Kidney (tissue), 14 donors: ENCODE results near the gene TFPI. TPM values are rescaled to one million over a fixed set of nuclear protein-coding genes. Genes with fewer than 3 reads are reported as not detected.

Experiments used
- DNase-seq, 5 donors: peaks; one replicate each; pipeline ENCODE4 v3.0.0-alpha.2; 2013 to 2020
- FAIRE-seq: peaks from 2 replicates; lab custom pipeline; 2012; peaks lifted over from hg19 to GRCh38; lab: Jason Lieb, UNC
- H3K27ac ChIP-seq, 2 donors: one replicate each; pipeline ENCODE4 v1.7.0; 2013; ENCODE audit warnings: low read depth in 2 of 2, low read length in 2 of 2, inconsistent platforms in 1 of 2
- H3K27me3 ChIP-seq: one replicate; pipeline ENCODE4 v1.7.1; 2013; ENCODE audit warnings: low read length, inconsistent platforms; ENCODE audit not compliant: control insufficient read depth, insufficient read depth
- H3K36me3 ChIP-seq, 3 donors: one replicate each; pipeline versions ENCODE4 v1.7.0 to v1.7.1; 2013; ENCODE audit warnings: low read length in 3 of 3, control low read depth in 1 of 3, inconsistent platforms in 1 of 3; ENCODE audit not compliant: insufficient read depth in 3 of 3, control insufficient read depth in 2 of 3
- H3K4me1 ChIP-seq, 3 donors: one replicate each; pipeline versions ENCODE4 v1.7.0 to v1.7.1; 2013; ENCODE audit warnings: low read length in 3 of 3, inconsistent platforms in 1 of 3, low read depth in 1 of 3; ENCODE audit not compliant: control insufficient read depth in 2 of 3, insufficient read depth in 2 of 3
- H3K4me3 ChIP-seq, 3 donors: one replicate each; pipeline versions ENCODE4 v1.7.0 to v1.8.1; 2013; ENCODE audit warnings: low read length in 3 of 3, control low read depth in 1 of 3, inconsistent platforms in 1 of 3
- H3K9ac ChIP-seq, 3 donors: one replicate each; pipeline versions ENCODE4 v1.7.0 to v1.7.1; 2013; ENCODE audit warnings: low read length in 3 of 3, control low read depth in 1 of 3, inconsistent platforms in 1 of 3
- H3K9me3 ChIP-seq, 3 donors: one replicate each; pipeline versions ENCODE4 v1.7.0 to v1.7.1; 2013; ENCODE audit warnings: low read length in 3 of 3, control low read depth in 1 of 3, inconsistent platforms in 1 of 3; ENCODE audit not compliant: control insufficient read depth in 2 of 3, insufficient read depth in 1 of 3
- intact Hi-C: fragments of 100-400 bp; cut with DNase I; formaldehyde crosslinking; loops from one replicate; pipeline ENCODE4 v1.11.1; 2022
- polyA plus RNA-seq: library from polyadenylated mRNA; stranded (reverse); fragments of 350-450 nt; fragmentation: Illumina TruSeq; extraction: RNeasy Lipid Tissue Mini Kit (QIAGEN cat#74804); gene quantifications from one replicate; pipeline ENCODE4 v1.2.3, GENCODE V29; 2014; ENCODE audit warnings: low read depth, low replicate concordance; ENCODE audit not compliant: insufficient read depth
- total RNA-seq: library from RNA; stranded (reverse); fragmentation: NEBNext Ultra II Directional; extraction: Animal tissue kit (Norgen Biotek cat#: 25700); gene quantifications from one replicate; pipeline ENCODE4 v1.2.1, GENCODE V29; 2021
- TF ChIP-seq, protein P1 (sequence below): IDR thresholded peaks from 3 replicates; pipeline ENCODE4 v1.5.1; 2012; ENCODE audit warnings: mild to moderate bottlenecking, moderate library complexity, borderline replicate concordance; ENCODE audit not compliant: insufficient read depth; ENCODE audit errors: extremely low read depth
- donor health status: control.
- donor health status: control.
- donor health status: control.
- donor health status: control.
- donor health status: control.
- donor health status: DM: yes; HTN: yes; CAD: no.
- donor health status: Normal renal cell carcinoma (clear cell type).

The TFPI gene
- total and polyA plus RNA-seq, 2 donors from 2014 or later, result 26.2 to 266 TPM

DNA sequence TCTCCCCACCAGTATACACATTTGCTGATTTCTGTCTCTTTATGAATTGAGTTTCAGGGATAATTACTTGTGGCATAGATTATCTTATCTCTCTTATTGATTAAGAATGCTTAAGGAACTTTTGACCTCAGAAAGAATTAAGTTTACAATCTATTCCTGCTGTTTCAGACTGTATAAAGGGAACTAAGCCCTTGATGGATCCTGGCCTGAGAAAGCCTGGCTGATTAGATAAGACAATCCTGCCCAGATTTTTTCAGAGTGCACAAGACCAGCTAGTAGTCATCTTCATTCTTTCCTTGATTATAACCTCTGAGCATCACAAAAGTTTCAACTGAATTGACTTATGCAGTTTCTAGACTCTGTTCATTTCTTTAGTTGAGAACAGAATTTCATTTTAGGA is 22.7 kb upstream of the TFPI start:
- FAIRE-seq (no peak), DNase-seq (no peak)
- TF ChIP-seq, protein P1, sequence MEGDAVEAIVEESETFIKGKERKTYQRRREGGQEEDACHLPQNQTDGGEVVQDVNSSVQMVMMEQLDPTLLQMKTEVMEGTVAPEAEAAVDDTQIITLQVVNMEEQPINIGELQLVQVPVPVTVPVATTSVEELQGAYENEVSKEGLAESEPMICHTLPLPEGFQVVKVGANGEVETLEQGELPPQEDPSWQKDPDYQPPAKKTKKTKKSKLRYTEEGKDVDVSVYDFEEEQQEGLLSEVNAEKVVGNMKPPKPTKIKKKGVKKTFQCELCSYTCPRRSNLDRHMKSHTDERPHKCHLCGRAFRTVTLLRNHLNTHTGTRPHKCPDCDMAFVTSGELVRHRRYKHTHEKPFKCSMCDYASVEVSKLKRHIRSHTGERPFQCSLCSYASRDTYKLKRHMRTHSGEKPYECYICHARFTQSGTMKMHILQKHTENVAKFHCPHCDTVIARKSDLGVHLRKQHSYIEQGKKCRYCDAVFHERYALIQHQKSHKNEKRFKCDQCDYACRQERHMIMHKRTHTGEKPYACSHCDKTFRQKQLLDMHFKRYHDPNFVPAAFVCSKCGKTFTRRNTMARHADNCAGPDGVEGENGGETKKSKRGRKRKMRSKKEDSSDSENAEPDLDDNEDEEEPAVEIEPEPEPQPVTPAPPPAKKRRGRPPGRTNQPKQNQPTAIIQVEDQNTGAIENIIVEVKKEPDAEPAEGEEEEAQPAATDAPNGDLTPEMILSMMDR, result no peak
- intact Hi-C loops, result loop anchor here (10.0 kb wide), 1 partner anchor 72 kb away; no protein-coding TSS in a partner anchor
- Histone ChIP-seq H3K27me3 (no peaks in the 10 kb centered on the region), H3K9me3 (no peaks in the 10 kb centered on the region), H3K36me3 (no peaks in the 10 kb centered on the region), H3K4me3 (no peak overlapping the region), H3K27ac (no peak overlapping the region), H3K4me1 (no peaks in the 10 kb centered on the region), H3K9ac (no peak overlapping the region)

DNA sequence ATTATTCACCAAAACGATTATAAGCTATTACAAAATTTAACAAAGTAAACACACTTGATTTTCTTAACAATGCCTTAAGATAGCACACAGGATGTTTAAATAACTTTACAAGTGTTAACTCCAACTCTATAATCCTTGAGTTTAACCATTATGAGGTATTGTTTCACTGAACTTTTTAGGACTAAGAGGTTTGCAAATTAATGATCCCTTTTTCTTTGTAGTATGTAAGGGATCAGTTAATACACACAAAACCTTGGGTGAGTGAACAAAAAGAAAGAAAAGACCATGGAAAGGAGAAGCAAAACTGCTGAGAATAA is 21.5 kb upstream of the TFPI start:
- DNase-seq, result no peak
- FAIRE-seq, result no peak
- Histone ChIP-seq H3K36me3 (no peaks in the 10 kb centered on the region), H3K9ac (no peak overlapping the region), H3K4me3 (no peak overlapping the region), H3K27me3 (no peaks in the 10 kb centered on the region), H3K9me3 (no peaks in the 10 kb centered on the region), H3K27ac (no peak overlapping the region), H3K4me1 (no peaks in the 10 kb centered on the region)
- intact Hi-C loops, result loop anchor here (10.0 kb wide), 1 partner anchor 71 kb away; no protein-coding TSS in a partner anchor
- TF ChIP-seq, protein P1, result no peak

DNA sequence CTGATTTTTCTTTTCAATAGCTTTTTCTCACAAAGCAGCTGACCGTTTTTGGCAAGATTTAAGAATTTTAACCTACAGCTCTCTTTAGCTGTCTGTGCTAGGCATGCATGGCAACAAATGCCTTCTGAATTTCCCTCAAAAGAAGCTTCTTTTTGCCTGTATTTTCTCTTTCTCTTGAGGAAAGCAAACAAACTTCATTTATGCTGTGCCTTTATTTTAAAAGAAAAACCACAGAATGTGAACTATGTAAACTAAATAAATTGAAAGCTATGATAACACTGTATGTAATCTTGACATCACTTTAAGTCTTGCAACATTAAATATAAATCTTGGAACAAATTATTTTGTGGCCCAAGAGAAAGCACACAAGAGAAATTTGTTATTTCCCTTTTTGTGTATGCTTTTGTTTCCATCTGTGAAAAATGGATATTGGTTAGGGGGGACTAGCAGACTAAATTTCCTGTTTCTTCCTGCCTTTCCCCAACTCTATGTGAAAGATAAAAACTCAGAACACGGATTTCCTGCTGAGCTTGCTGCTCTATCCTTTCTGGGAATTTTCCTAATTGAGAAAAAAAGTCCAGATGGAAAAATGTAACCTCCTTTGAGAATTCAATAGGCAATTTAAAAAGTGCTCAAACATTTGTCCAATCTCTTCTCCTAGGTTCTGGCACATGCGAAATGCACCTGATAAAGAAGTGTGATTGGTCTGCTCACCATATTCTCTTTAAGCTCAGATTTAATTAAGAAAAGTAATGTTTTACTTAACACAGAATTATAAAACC is 20.9 kb upstream of the TFPI start:
- intact Hi-C loops, result loop anchor here (10.0 kb wide), 1 partner anchor 70 kb away; no protein-coding TSS in a partner anchor
- no peaks in the 10 kb centered on the region for H3K36me3 ChIP-seq
- no peaks in the 10 kb centered on the region for H3K27me3 ChIP-seq
- H3K4me3 ChIP-seq, result no peak overlapping the region
- peak in 1 of 5 donors; percentile 12 for DNase-seq
- TF ChIP-seq, protein P1, result no peak
- H3K27ac ChIP-seq, result peak overlapping the region in 1 of 2 donors; percentile 11
- H3K4me1 ChIP-seq, result no peaks in the 10 kb centered on the region
- H3K9me3 ChIP-seq, result no peaks in the 10 kb centered on the region
- no peak for FAIRE-seq
- no peak overlapping the region for H3K9ac ChIP-seq
